Esophagus squamous epithelium (tissue), 5 donors: ENCODE data around the gene NUDT22. TPM values are rescaled to one million over a fixed set of nuclear protein-coding genes. Genes with fewer than 3 reads are reported as not detected.

Experiments
- DNase-seq: peaks from one replicate; lab custom pipeline; 2025; lab: John Stamatoyannopoulos, UW
- H3K27ac ChIP-seq, 4 donors: fragments of 200-600 bp; sonication (generic); one replicate each; pipeline ENCODE4 v1.5.1; 2016 to 2019; ENCODE audit warnings: mild to moderate bottlenecking in 1 of 4
- H3K27me3 ChIP-seq, 4 donors: fragments of 200-600 bp; sonication (generic); 1 replicate in 3 of 4; 2 replicates in 1 of 4; pipeline versions ENCODE4 v1.5.1 to v1.6.0; 2017 to 2021; ENCODE audit warnings: antibody characterized with exemption in 1 of 4
- H3K36me3 ChIP-seq, 3 donors: fragments of 200-600 bp; sonication (generic); one replicate each; pipeline ENCODE4 v1.5.1; 2016 to 2019
- H3K4me1 ChIP-seq, 3 donors: fragments of 200-600 bp; sonication (generic); one replicate each; pipeline ENCODE4 v1.5.1; 2017 to 2019
- H3K4me3 ChIP-seq, 4 donors: fragments of 200-600 bp; sonication (generic); 1 replicate in 3 of 4; 2 replicates in 1 of 4; pipeline ENCODE4 v1.5.1; 2016 to 2019; ENCODE audit warnings: mild to moderate bottlenecking in 2 of 4, moderate library complexity in 1 of 4
- H3K9me3 ChIP-seq, 3 donors: fragments of 200-600 bp; sonication (generic); one replicate each; pipeline ENCODE4 v1.5.1; 2016 to 2019
- CTCF ChIP-seq, 6 experiments: fragments of 450-650 bp in 4 of 6; fragments of 200-600 bp in 2 of 6; sonication (generic) in 2 of 6; IDR thresholded peaks; one replicate each; pipeline ENCODE4 v1.5.1; 2016 to 2019; ENCODE audit warnings: antibody characterized with exemption in 6 of 6, mild to moderate bottlenecking in 4 of 6, moderate library complexity in 4 of 6
- POLR2A ChIP-seq, 4 donors: fragments of 450-650 bp; IDR thresholded peaks; one replicate each; pipeline ENCODE4 v1.6.1; 2017; ENCODE audit warnings: antibody characterized with exemption in 4 of 4, mild to moderate bottlenecking in 4 of 4, moderate library complexity in 3 of 4
- WGBS, 2 donors: methylation state at CpG; one replicate each; pipeline ENCODE4 v1.1.5; 2018; 5-methylcytosine and 5-hydroxymethylcytosine counted together
- intact Hi-C: fragments of 100-400 bp; cut with DNase I; formaldehyde crosslinking; loops from one replicate; pipeline ENCODE4 v1.15.0; 2022
- total RNA-seq, 4 donors: library from RNA; depleted of rRNA; stranded (reverse); fragments of >200 nt; gene quantifications; one replicate each; pipeline ENCODE4 v1.1.0, GENCODE V29; 2016
- donor health status: DM: yes; HTN: yes; CAD: no.

Gene NUDT22
- total RNA-seq, 4 donors from 2014 or later: 44.0 to 60.1 (median 50.7) TPM

- WGBS, 2 donors: 83 to 93% methylated on average over 3 to 4 of the region's 8 CpGs
- H3K4me3 ChIP-seq: no peak overlapping the region
- peaks cover 41 to 75% (median 55%) of the 10 kb centered on the region in 3 donors for H3K4me1 ChIP-seq
- H3K9me3 ChIP-seq: no peaks in the 10 kb centered on the region
- DNase-seq: no peak
- H3K36me3 ChIP-seq: peaks cover 0 to 13% (median 6%) of the 10 kb centered on the region in 3 donors
- H3K27ac ChIP-seq: no peak overlapping the region
- no peak for TF ChIP-seq CTCF (IDR thresholded peaks at IDR 0.05)
- no peak for TF ChIP-seq POLR2A (IDR thresholded peaks at IDR 0.05)
- no peaks in the 10 kb centered on the region for H3K27me3 ChIP-seq
- intact Hi-C loops: no loop called here
Measured at GRCh38 chr11:64249563-64250414, 23.7 kb downstream of the NUDT22 start.

- Histone ChIP-seq H3K9me3 (no peaks in the 10 kb centered on the region), H3K27ac (peak overlapping the region; percentile 81 to 91 (median 89)), H3K27me3 (no peaks in the 10 kb centered on the region), H3K36me3 (peaks cover 0 to 17% (median 11%) of the 10 kb centered on the region in 3 donors), H3K4me1 (peaks cover 33 to 68% (median 48%) of the 10 kb centered on the region in 3 donors), H3K4me3 (peak overlapping the region; percentile 73 to 94 (median 76))
- no peak for TF ChIP-seq CTCF (IDR thresholded peaks at IDR 0.05)
- no peak for TF ChIP-seq POLR2A (IDR thresholded peaks at IDR 0.05)
- DNase-seq: no peak
- WGBS, 2 donors: no CpG with 5 or more reads among the region's 13 CpGs
- intact Hi-C loops: no loop called here
Measured at GRCh38 chr11:64250415-64251015, 24.4 kb downstream of the NUDT22 start.

- WGBS, 2 donors: 0% methylated on average over 1 of the region's 75 CpGs; no CpG with 5 or more reads in 1 of the 2 donors
- Histone ChIP-seq H3K4me1 (peaks cover 29 to 67% (median 44%) of the 10 kb centered on the region in 3 donors), H3K27ac (peak within 1 kb of the TSS; percentile 81 to 91 (median 89)), H3K4me3 (peak within 1 kb of the TSS; percentile 73 to 94 (median 76)), H3K36me3 (peaks cover 4 to 24% (median 13%) of the 10 kb centered on the region in 3 donors), H3K27me3 (no peaks in the 10 kb centered on the region), H3K9me3 (no peaks in the 10 kb centered on the region)
- no peak for DNase-seq
- intact Hi-C loops: no loop called here
- TF ChIP-seq CTCF (IDR thresholded peaks at IDR 0.05): peak; percentile 69 to 96 (median 90)
- TF ChIP-seq POLR2A (IDR thresholded peaks at IDR 0.05): peak in 3 of 4 donors; percentile 24 to 73 (median 38)
Measured at GRCh38 chr11:64251016-64251752, 25.1 kb downstream of the NUDT22 start, which contains the start of gene PLCB3. Gene PLCB3, plus strand, starts transcription at chr11:64251530. Its CDS starts 120 bp downstream, at chr11:64251650.

GRCh38 chr11:64251753-64252002 lies 25.6 kb downstream of the NUDT22 start:
- WGBS, 2 donors: 0% methylated on average over 5 to 6 of the region's 18 CpGs
- Histone ChIP-seq H3K4me1 (peaks cover 29 to 71% (median 44%) of the 10 kb centered on the region in 3 donors), H3K4me3 (peak overlapping the region; percentile 73 to 94 (median 76)), H3K36me3 (peaks cover 9 to 29% (median 13%) of the 10 kb centered on the region in 3 donors), H3K9me3 (no peaks in the 10 kb centered on the region), H3K27me3 (no peaks in the 10 kb centered on the region), H3K27ac (peak overlapping the region; percentile 81 to 91 (median 89))
- TF ChIP-seq CTCF (IDR thresholded peaks at IDR 0.05) (no peak), POLR2A (IDR thresholded peaks at IDR 0.05) (no peak)
- intact Hi-C loops: no loop called here
- DNase-seq: no peak
